HCT116 (cell line): Measurements from ENCODE around the gene PARP14. TPM values are rescaled to one million over a fixed set of nuclear protein-coding genes. Genes with fewer than 3 reads are reported as not detected.
A peak's percentile ranks its signal among the peaks of the same experiment; 100 is the strongest.

ENCODE experiments used
- ATAC-seq: fragments of 200-7000 bp; cut with Tn5 transposase; 2 replicates; pipeline ENCODE4 v1.9.1; 2020; ENCODE audit warnings: mild to moderate bottlenecking, moderate library complexity
- BruUV-seq: library from RNA; stranded (reverse); fragments of 400-500 nt; replicated peaks from 2 replicates; lab custom pipeline; 2021; lab: Mats Ljungman, UMichigan
- CTCF ChIA-PET: fragments of 300-600 bp; sonication (Branson Sonifier 250); formaldehyde crosslinking; loops from one replicate; lab custom pipeline; 2021; ENCODE audit warnings: antibody characterized with exemption; lab: Charles Lee
- POLR2A ChIA-PET: fragments of 300-600, 350-600 bp; sonication (Branson Sonifier 250); formaldehyde crosslinking; loops from one replicate; lab custom pipeline; 2021; ENCODE audit warnings: antibody characterized with exemption; lab: Charles Lee
- RAD21 ChIA-PET, 2 experiments: fragments of 300-600 bp; sonication (Branson Sonifier 250); formaldehyde crosslinking; loops; one replicate each; lab custom pipeline; 2023; ENCODE audit warnings: low total read pairs in 2 of 2; ENCODE audit not compliant: uncharacterized antibody in 2 of 2, unreplicated experiment in 2 of 2, low non-redundant PET in 1 of 2; lab: Charles Lee
- DNase-seq: peaks from one replicate; pipeline ENCODE4 v3.0.0-alpha.2; 2010; ENCODE audit warnings: low read depth, low spot score
- H2AFZ ChIP-seq: fragments of 200-600 bp; shearing (Covaris generic), sonication (generic); 2 replicates; pipeline ENCODE4 v1.6.1; 2017; ENCODE audit warnings: low read depth, mixed run types, mixed read lengths, antibody characterized with exemption, low read length; ENCODE audit not compliant: poor library complexity, severe bottlenecking
- H3K27ac ChIP-seq: 2 replicates; pipeline ENCODE4 v1.5.1; 2012; ENCODE audit warnings: low read depth, low read length
- H3K27me3 ChIP-seq: fragments of 200-600 bp; sonication (generic); 2 replicates; pipeline ENCODE4 v1.6.1; 2016; ENCODE audit warnings: mixed run types, low read length, mixed read lengths; ENCODE audit not compliant: insufficient read depth
- H3K36me3 ChIP-seq, 2 experiments: fragments of 200-500 bp in 1 of 2; fragments of 200-600 bp in 1 of 2; sonication (Bioruptor generic) in 1 of 2; sonication (generic) in 1 of 2; 2 replicates each; pipeline versions ENCODE4 v1.5.1 to v1.6.1; 2014 to 2016; ENCODE audit warnings: low read length in 2 of 2, inconsistent platforms in 1 of 2, mixed read lengths in 1 of 2, mixed run types in 1 of 2; ENCODE audit not compliant: insufficient read depth in 2 of 2, control insufficient read depth in 1 of 2
- H3K4me1 ChIP-seq, 2 experiments: fragments of 200-600 bp in 1 of 2; sonication (generic) in 1 of 2; 2 replicates each; pipeline versions ENCODE4 v1.5.1 to v1.6.1; 2012 to 2017; ENCODE audit warnings: low read length in 2 of 2, inconsistent platforms in 1 of 2, mild to moderate bottlenecking in 1 of 2, mixed read lengths in 1 of 2, mixed run types in 1 of 2, moderate library complexity in 1 of 2; ENCODE audit not compliant: insufficient read depth in 2 of 2, control insufficient read depth in 1 of 2
- H3K4me2 ChIP-seq: fragments of 200-600 bp; sonication (generic); 2 replicates; pipeline ENCODE4 v1.6.1; 2017; ENCODE audit warnings: mixed run types, low read length, mixed read lengths
- H3K4me3 ChIP-seq, 2 experiments: fragments of 200-600 bp in 1 of 2; sonication (generic) in 1 of 2; replicated peaks in 1 of 2; 2 replicates each; pipeline ENCODE4 v1.5.1; 2011 to 2016; ENCODE audit warnings: low read length in 2 of 2, control low read depth in 1 of 2, low read depth in 1 of 2, mild to moderate bottlenecking in 1 of 2, mixed read lengths in 1 of 2, mixed run types in 1 of 2
- H3K79me2 ChIP-seq: fragments of 200-600 bp; sonication (generic); 2 replicates; pipeline ENCODE4 v1.6.1; 2017; ENCODE audit warnings: mild to moderate bottlenecking, mixed run types, low read length, moderate library complexity, mixed read lengths; ENCODE audit not compliant: insufficient read depth
- H3K9ac ChIP-seq: fragments of 200-600 bp; sonication (generic); 2 replicates; pipeline ENCODE4 v1.6.1; 2016; ENCODE audit warnings: low read length, mixed read lengths
- H3K9me2 ChIP-seq: fragments of 200-600 bp; sonication (generic), shearing (Covaris generic); 2 replicates; pipeline ENCODE4 v1.6.1; 2017; ENCODE audit warnings: mixed run types, mild to moderate bottlenecking, moderate library complexity; ENCODE audit not compliant: insufficient read depth
- H3K9me3 ChIP-seq, 2 experiments: fragments of 200-500 bp in 1 of 2; fragments of 200-600 bp in 1 of 2; sonication (Bioruptor generic) in 1 of 2; sonication (generic) in 1 of 2; 2 replicates each; pipeline ENCODE4 v1.6.1; 2014 to 2017; ENCODE audit warnings: low read length in 2 of 2, mixed read lengths in 2 of 2, inconsistent platforms in 1 of 2, low read depth in 1 of 2, mild to moderate bottlenecking in 1 of 2, mixed run types in 1 of 2, moderate library complexity in 1 of 2; ENCODE audit not compliant: control insufficient read depth in 1 of 2, insufficient read depth in 1 of 2
- H4K20me1 ChIP-seq: fragments of 200-600 bp; sonication (generic), shearing (Covaris generic); 2 replicates; pipeline ENCODE4 v1.6.1; 2017; ENCODE audit warnings: mixed run types, mild to moderate bottlenecking, moderate library complexity; ENCODE audit not compliant: insufficient read depth
- CBX3 ChIP-seq: IDR thresholded peaks from 2 replicates; pipeline ENCODE4 v1.6.1; 2012; ENCODE audit warnings: low read depth
- EGR1 ChIP-seq: IDR thresholded peaks from 2 replicates; pipeline ENCODE4 v1.6.1; 2012; ENCODE audit warnings: low read depth
- ELF1 ChIP-seq: IDR thresholded peaks from 2 replicates; pipeline ENCODE4 v1.6.1; 2012; ENCODE audit warnings: low read depth, borderline replicate concordance
- JUND ChIP-seq: IDR thresholded peaks from 2 replicates; pipeline ENCODE4 v1.6.1; 2012
- RAD21 ChIP-seq: IDR thresholded peaks from 2 replicates; pipeline ENCODE4 v1.6.1; 2012; ENCODE audit warnings: low read depth, mild to moderate bottlenecking
- SIN3A ChIP-seq: IDR thresholded peaks from 2 replicates; pipeline ENCODE4 v1.6.1; 2012; ENCODE audit warnings: low read depth
- SRF ChIP-seq: IDR thresholded peaks from 2 replicates; pipeline ENCODE4 v1.6.1; 2012; ENCODE audit warnings: low read depth
- ZFX ChIP-seq: fragments of 450-650 bp; IDR thresholded peaks from 2 replicates; pipeline ENCODE4 v1.6.1; 2017
- intact Hi-C: fragments of 100-400 bp; cut with micrococcal nuclease; formaldehyde crosslinking; loops from 2 replicates; pipeline ENCODE4 v1.10.0; 2022
- total RNA-seq: library from RNA; stranded (reverse); gene quantifications from one replicate; pipeline ENCODE4 v1.2.1, GENCODE V29; 2021; ENCODE audit not compliant: unreplicated experiment
- TF ChIP-seq, protein P1 (sequence below): IDR thresholded peaks from 2 replicates; pipeline ENCODE4 v1.6.1; 2012
- TF ChIP-seq, protein P2 (sequence below): IDR thresholded peaks from 2 replicates; pipeline ENCODE4 v1.6.1; 2011; ENCODE audit warnings: mild to moderate bottlenecking, low read length, moderate library complexity; ENCODE audit not compliant: insufficient replicate concordance; ENCODE audit errors: extremely low read depth

PARP14 gene
- total RNA-seq, 1 experiment from 2014 or later: 12.2 TPM

DNA sequence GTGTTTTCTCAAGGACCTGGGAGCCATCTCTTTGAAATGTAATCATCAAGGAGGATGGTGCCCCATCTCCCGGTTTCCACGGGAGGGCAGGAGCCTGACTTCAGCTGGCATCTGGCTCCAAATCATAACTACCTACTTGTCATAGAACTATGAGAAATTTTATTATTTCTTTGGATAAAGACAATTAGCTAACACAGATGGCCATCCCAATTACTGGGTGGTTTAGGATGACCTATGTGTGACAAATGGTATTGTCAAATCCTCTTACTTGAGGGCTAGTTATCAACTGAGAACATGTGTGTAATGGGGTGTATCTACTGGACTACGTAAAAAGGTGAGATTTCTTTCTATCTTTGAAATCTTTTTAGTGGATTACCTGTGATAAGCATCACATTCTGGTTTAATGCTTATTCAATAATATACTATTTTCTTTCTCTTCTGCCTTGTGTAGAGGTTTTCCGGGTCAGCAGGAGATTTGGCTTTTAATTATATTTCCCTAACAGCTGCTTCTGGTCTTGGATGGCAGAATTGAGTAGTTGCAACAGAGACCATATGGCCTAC lies 15.3 kb upstream of the PARP14 start:
- peak overlapping the region; percentile 42 for H2AFZ ChIP-seq
- TF ChIP-seq ZFX (no peak), RAD21 (no peak), ELF1 (no peak)
- TF ChIP-seq, protein P1, sequence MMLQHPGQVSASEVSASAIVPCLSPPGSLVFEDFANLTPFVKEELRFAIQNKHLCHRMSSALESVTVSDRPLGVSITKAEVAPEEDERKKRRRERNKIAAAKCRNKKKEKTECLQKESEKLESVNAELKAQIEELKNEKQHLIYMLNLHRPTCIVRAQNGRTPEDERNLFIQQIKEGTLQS: no peak
- TF ChIP-seq, all 23 proteins: peak for 0
- Histone ChIP-seq H3K27me3 (no peaks in the 10 kb centered on the region), H3K9ac (no peak overlapping the region), H3K4me1 (peaks cover 14 to 20% of the 10 kb centered on the region in 2 experiments), H3K4me2 (no peak overlapping the region), H3K79me2 (no peaks in the 10 kb centered on the region), H3K27ac (no peak overlapping the region), H3K4me3 (no peak overlapping the region), H4K20me1 (no peaks in the 10 kb centered on the region), H3K9me3 (peaks cover 0 to 7% of the 10 kb centered on the region in 2 experiments; a peak in 1 of 4 replicates), H3K36me3 (no peaks in the 10 kb centered on the region), H3K9me2 (no peaks in the 10 kb centered on the region)
- ChIA-PET RAD21 (no interaction called here), CTCF (no interaction called here), POLR2A (no interaction called here)
- no peak for ATAC-seq
- intact Hi-C loops: no loop called here
- no TSS peak for BruUV-seq
- DNase-seq: no peak

DNA sequence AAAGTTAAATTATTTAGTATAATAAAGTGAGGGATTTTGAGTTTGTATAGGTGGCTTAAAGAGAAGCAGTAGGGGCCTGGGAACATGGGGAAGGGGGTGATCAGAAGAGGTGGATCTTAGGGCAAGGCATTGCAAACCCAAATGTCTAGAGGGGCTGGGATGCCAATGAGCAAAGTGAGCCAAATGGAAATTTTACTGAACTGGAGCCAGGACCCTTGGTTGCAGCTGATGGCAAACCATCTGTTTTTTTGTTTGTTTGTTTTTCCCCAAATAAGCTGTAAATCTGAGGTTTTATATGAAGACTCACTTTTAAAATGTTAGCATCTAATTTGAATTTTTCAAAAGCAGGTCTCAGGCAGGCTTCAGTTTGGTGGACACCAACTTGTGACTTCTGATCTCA lies 14.8 kb upstream of the PARP14 start:
- no TSS peak for BruUV-seq

More for the DNA sequence above, 14.8 kb upstream of the PARP14 start:
- H3K27ac ChIP-seq: no peak overlapping the region
- H3K4me3 ChIP-seq: no peak overlapping the region
- peak overlapping the region; percentile 42 for H2AFZ ChIP-seq
- intact Hi-C loops: no loop called here
- no peaks in the 10 kb centered on the region for H3K9me2 ChIP-seq
- no peak for ATAC-seq
- no peaks in the 10 kb centered on the region for H4K20me1 ChIP-seq
- peaks cover 14 to 20% of the 10 kb centered on the region in 2 experiments for H3K4me1 ChIP-seq
- no peak for DNase-seq
- ChIA-PET RAD21 (no interaction called here), POLR2A (no interaction called here), CTCF (no interaction called here)
- no peaks in the 10 kb centered on the region for H3K79me2 ChIP-seq
- H3K9me3 ChIP-seq: peaks cover 0 to 7% of the 10 kb centered on the region in 2 experiments; a peak in 1 of 4 replicates
- no peak overlapping the region for H3K9ac ChIP-seq
- H3K36me3 ChIP-seq: no peaks in the 10 kb centered on the region
- H3K27me3 ChIP-seq: no peaks in the 10 kb centered on the region
- no peak overlapping the region for H3K4me2 ChIP-seq
- no peak for TF ChIP-seq JUND
- TF ChIP-seq ZFX: no peak
- TF ChIP-seq, protein P2, sequence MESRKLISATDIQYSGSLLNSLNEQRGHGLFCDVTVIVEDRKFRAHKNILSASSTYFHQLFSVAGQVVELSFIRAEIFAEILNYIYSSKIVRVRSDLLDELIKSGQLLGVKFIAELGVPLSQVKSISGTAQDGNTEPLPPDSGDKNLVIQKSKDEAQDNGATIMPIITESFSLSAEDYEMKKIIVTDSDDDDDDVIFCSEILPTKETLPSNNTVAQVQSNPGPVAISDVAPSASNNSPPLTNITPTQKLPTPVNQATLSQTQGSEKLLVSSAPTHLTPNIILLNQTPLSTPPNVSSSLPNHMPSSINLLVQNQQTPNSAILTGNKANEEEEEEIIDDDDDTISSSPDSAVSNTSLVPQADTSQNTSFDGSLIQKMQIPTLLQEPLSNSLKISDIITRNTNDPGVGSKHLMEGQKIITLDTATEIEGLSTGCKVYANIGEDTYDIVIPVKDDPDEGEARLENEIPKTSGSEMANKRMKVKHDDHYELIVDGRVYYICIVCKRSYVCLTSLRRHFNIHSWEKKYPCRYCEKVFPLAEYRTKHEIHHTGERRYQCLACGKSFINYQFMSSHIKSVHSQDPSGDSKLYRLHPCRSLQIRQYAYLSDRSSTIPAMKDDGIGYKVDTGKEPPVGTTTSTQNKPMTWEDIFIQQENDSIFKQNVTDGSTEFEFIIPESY: no peak
- no peak for TF ChIP-seq SRF
- no peak for TF ChIP-seq ELF1
- no peak for TF ChIP-seq SIN3A
- TF ChIP-seq CBX3: no peak
- no peak for TF ChIP-seq EGR1
